ENCODE measurements around the gene STK25.

Gene STK25

DNA sequence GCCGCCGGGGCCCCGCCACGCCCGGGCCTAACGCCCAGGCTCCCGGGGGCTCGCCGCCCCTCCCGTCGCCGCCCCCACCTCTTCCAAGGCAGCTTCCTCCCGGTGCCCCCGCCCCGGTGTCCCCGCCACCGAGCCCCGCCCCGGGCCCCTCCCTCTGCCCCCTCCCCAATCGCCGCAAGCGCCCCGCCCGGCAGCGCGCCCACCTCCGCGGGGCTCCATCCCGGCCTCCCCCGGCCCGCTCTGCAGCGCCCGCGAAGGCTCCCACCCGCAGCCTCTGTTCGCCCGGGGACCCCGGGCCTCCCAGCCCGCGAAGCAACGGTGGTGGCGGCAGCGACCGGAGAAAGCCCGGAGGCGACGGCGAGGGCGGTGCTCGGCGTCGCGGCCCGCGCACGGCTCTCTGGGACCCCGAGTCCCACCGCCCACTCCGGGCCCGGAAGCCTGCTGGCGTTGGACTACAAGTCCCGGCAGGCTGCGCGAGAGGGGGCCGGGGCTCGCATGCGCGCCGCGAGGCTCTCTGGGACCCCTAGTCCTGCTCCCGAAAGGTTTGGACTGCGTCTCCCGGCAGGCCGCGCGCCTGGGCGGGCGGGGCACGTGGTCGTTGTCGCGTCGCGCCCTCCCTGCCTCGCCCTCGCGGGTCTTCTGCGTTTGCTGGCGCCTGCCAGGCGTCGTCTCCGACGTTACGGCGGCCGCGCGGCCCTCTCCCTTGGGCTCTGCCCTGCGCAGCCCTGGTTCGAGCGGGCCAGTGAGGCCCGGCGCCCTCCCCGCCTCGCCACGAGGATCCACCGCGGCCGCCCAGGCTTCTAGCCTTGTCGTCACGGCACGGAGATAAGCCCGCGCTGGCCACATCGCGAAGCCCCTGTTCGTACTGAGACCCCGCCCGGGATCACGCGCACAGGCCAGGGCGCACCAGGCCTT is at the start of gene STK25:
Gene STK25 (minus strand): TSS at position 345 of the 915 bp plus-strand sequence. CDS start 549 bp downstream, outside the sequence.
- peak; percentile 98 to 99 for DNase-seq

DNA sequence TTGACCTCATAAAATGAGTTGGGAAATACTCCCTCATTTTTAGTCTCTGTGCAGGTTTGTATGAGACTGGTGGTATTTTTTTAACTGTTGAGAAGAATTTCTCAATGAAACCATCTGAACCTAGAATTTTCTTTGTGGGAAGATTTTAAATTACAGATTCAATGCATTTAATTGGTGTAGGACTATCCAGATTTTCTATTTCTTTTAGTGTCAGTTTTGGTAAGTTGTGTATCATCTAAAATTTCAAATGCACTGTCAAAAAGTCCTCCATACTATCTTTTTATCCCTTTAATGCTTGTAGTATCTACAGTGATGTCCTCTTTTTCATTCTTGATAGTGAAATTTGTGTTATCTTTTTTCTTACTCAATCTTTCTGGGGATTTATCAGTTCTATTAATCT is 48.4 kb upstream of the STK25 start:
- DNase-seq = no peak

DNA sequence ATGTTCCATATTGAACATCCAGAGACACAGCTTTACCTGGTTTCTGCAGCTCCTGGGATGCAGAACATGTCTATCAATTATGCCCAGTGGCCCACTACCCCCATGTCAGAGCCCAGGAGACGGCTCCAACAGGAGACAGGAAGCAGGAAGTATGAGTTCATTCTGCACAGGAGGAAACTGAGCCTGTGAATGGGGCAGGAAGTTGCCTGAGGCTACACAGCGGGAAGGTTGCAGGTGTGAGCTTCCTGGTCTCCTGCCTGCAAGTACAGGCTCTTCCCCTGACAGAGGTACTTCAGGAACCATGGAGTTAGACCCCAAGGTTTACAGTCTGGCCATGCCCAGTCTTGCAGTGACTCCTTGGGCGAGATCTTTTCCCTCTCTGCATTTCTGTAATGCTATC is 47.3 kb upstream of the STK25 start:
- peak in 1 of 2 experiments; percentile 69 for DNase-seq

DNA sequence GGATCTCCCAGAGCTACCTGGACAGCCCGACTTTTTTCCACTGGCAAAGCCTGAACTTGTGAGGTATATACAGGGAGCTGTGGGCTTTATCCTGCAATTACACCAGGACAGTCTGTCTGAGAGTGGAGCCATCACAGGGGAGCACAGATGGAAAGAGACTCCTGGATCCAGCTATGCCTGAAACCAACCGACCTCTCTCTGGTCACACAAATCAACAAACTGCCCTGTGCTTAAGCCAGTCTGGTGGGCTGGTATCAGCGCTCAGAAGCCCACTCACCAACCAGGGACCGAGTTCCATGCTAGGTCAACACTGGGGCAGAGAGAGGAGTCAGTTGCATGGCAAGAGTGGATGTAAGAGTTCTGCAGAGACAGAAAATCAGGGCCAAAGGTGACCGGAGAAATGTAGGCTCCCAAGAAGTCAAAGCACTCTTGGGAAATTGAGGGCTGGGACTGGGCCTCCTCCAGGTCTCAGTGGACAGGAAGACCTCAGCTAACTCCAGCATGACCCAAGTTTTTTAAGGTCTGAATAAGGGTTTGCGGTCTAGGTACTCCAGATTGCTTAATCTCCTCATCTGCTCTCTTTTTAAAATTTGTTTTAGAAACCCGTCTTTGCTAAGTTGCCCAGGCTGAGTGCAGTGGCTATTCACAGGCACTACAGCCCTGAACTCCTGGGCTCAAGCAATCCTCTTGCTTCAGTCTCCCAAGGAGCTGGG is 46.4 kb upstream of the STK25 start:
- no peak for DNase-seq

DNA sequence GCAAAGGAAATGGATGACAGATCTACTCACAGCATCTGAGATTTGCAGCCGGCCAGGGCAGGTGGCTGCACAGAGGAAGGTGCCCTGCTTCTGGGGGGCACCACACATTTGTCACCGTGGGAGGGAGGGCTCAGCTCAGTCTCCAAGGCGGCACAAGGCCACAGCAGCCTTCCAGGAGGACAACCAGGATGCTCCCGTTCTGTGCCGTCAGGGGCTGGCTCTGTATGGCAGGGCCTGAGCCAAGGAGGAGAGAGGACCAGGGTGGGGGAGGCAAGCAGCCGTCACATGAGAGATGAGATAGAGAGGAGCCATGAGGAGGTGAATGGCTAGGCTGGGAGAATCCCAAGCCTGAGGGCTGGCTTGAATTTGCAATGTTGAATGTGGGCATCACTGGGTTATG is 45.6 kb upstream of the STK25 start:
- no peak for DNase-seq

DNA sequence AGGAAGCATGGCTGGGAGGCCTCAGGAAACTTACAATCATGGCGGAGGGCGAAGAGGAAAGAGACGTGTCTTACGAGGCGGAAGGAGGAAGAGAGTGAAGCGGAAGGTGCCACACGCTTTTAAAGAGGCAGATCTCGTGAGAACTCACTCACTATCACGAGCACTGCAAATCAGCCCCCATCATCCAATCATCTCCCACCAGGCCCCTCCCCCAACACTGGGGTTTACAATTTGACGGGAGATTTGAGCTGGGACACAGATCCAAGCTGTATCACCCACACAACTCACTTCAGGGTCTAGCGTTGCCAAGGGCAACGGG is 45.1 kb upstream of the STK25 start:
- no peak for DNase-seq

DNA sequence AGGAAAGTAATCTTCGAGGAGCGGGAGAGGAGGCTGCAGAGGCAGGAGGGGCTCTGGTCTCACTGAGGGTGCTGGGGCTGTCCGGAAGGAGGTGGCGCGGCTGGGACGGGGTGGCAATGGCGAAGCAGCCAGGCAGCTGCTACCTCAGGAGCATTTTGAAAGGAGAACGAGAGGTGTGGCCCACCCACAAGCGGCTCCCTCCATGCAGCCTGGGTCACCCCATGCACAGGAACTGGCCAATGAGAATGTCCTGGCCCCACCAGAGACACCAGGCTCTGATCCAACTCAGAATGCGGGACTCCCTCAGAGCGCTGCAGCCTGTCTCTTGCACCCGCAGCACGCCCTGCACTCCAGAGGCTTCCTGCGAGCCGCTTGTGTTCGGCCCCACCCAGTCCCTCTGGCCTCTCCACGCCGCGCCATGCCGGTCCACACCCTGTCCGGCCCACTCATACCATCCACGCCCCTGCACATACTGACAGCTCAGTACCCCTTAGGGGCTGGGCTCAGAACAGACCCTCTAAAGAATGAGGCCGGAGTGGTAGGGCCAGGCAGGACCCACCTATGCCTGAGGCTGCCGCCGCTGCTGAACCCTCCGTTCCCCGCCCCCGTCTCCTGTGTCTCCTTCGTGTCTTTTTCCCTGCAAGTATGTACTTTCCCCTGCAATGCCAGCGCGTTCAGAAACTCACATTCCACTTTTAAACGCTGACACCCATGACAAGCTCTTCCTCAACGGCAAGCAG is 43.8 kb upstream of the STK25 start:
- no peak for DNase-seq

DNA sequence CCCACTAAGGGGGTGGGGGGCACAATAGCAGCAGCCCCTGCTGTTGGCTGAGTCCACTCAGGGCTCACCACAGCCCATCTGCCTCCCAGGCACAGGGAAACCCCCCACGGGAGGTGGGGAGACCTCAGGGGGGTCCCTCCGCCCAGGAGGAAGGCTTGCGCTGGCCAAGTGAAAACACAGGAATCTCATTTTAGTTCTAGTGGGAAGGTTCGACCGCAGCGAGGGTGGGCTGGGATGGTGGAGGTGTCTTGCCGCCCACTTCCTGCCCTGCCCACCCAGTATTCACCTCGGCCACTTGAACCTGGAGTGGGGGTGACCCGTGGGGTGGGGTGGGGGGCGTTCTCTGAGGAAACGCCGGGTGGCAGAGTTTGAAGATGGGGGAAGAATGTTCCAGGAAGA is 43.2 kb upstream of the STK25 start:
- DNase-seq = no peak

DNA sequence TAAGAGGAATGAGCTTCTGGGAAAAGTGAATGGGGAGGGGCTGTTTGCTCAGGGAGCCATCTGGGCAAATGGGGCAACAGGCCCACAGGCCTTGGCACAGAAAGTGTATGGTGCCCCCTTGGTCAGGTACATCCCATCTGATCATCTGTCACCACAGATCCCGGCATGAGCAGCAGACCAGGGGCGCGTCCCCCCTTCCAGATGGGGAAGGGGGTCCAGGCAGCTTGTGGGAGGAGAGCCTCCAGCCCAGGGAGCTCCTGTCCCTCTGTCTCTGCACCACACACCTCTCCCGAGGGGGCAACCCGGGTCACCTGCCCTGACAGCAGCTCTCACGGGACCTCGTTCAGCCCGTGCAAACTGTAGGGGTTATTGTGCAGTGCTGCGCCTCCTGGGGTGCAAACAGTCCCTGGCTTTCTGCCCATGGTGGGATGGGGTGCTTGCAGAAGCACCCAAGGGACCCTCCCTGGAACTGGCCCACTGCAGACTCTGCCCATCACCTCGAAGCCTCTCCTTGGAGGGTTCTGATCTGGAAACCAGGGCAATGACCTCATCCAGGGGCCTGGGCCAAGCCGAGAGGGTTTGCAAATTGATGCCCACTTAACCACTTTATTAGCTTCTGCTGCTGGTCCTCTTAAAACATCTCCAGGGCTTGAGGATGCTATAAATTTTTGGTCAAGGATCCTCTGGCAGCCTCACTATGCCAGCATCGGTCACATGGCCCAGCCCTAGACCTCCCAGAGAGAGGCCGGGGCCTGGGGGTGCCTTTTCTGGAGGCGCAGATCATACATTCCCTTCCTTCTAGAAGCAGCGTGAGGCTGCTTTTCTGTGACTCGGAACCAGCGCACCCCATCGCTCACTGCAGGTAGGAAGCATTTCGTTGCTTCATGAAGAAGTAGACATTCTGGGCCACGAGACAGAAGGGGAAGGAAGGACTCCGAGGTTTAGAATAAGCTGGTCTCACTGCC is 42.5 kb upstream of the STK25 start:
- DNase-seq = no peak

DNA sequence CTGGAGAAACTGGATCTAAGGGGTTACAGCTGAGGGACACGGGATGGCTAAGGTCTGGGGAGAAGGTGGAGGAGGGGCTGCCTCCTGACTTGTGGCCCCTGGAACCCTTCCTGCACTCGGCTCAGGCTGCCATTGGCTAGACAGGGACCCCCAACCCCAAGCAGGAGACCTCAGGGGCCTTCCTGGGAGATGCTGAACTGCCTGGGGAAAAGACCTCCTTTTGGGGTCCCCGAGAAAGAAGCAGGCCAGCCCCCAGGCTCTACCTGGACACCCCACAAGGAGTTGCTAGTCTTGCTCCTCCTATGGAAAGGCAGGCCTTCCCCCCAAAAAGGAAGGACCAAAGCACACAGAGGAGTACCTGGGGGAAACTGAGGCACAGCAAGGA is 40.1 kb upstream of the STK25 start:
- no peak for DNase-seq

DNA sequence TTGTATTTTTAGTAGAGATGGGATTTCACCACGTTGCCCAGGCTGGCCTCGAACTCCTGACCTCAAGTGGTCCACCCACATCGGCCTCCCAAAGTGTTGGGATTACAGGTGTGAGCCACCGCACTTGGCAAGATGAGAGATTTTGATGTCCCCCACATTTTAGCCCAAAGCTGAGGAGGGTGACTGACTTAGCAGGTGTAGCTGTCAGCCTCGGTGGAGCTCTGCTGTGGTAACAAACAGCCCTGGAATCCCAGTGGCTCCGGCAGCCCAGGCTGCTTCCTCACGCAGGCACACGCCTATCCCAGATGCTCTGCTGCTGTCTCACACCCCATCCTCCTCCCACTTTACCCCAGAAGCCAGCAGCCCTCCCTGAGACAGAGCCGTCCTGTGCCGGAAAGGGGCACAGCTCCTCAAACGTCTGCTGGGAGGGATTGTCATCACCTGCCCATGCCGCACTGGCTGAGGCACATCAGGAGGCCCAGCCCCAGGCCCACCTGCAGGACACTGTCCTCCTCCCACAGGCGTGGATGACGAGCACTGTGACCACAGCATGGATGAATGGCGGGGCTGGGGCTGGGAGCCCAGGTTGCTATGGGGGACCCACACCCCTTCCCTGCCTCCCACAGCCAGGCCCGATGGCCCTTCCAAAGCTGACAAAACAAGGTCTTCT is 39.5 kb upstream of the STK25 start:
- DNase-seq = no peak

DNA sequence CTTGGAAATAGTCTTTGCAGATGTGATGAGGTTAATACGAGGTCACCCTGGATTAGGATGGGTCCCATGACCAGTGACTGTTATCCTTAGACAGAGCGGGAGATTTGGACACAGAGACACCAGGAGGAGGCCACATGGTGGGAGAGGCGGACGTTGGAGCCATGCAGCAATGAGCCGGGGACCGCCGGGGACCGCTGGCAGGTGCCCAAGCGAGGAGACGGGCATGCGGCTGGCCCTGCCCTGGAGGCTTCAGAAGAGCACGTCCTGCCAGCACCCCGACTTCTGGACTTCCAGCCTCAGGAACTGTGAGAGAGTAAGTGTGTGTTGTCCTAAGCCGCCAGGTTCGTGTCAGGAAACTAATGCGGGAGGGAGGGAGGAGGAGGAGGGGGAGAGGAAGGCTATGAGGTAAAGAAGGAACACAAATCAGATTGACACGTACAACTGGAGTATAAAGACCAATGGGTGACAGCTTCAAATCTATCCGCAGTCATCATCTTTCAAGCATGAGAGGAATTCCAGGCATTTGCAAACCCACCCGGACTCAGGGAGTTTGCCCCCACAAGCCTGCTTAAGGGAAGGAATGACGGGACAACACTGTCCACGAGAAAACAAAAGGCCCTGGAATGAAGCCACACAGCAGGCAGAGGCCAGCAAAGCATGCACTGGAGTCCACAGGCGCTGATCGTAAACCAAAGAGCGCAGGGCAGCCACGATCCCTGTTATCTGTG is 38.6 kb upstream of the STK25 start:
- DNase-seq = no peak

DNA sequence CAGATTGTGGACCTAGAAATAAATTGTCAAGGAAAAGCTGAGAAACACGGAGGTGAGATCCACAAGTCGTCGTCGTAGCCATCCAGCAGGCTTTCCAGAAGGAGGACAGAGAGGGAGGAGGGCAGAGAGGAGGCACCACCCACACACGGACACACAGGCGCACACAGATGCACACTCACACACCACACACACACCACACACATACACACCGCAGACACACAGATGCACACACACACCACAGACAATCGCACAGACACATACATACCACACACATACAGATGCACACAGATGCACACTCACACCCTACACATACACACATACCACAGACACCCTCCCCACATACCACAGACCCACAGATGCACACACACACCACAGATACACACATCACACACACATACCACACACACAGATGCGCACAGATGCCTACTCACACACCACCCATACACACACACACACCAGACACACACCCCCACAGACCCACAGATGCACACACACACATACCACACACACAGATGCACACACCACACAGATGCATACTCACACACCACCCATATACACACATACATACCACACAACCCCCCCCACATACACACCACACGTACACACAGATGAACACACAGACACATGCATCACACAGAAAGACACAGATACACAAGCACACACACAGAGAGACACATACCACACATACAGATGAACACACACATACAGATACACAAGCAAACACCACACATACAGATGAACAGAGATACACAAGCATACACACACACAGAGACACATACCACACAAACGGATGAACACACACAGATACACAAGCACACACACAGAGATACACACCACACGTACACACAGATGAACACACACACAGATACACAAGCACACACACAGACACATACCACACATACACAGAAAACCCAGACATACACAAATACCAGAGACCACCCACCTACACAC is 37.4 kb upstream of the STK25 start:
- no peak for DNase-seq

DNA sequence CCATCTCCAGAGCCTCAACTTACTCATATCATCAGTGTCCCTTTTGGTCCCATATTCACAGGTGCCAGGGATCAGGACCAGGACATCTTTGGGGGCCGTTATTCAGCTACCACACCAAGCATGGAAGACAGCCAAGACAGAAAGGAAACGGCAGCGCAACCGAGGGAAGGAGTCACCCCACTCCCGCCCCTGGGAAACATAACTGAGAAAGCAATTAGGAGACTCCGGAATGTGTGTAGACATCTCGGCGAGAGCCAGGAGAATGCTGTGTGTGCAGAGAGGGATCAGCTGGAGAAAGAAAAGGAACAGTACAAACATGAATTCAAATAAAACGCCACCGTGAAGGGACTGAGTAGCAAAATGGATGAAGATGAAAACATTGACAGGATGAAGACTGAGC is 36.7 kb upstream of the STK25 start:
- no peak for DNase-seq

DNA sequence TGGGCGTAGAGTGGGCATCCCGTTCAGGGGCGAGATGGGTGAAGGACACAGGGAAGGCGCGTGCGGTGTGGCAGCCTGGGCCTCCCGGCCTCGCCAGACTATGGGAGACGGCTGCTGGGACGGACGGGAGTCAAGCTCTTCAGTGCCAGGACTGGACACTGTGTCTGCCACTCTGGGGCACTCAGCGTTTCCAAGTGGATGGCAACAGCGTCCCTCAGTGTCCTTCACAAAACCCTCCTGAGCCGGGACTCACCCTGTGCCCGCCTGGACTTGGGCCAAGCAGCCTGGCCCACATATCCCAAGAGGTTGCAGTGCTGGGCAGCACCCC is 33.9 kb upstream of the STK25 start:
- no peak for DNase-seq

DNA sequence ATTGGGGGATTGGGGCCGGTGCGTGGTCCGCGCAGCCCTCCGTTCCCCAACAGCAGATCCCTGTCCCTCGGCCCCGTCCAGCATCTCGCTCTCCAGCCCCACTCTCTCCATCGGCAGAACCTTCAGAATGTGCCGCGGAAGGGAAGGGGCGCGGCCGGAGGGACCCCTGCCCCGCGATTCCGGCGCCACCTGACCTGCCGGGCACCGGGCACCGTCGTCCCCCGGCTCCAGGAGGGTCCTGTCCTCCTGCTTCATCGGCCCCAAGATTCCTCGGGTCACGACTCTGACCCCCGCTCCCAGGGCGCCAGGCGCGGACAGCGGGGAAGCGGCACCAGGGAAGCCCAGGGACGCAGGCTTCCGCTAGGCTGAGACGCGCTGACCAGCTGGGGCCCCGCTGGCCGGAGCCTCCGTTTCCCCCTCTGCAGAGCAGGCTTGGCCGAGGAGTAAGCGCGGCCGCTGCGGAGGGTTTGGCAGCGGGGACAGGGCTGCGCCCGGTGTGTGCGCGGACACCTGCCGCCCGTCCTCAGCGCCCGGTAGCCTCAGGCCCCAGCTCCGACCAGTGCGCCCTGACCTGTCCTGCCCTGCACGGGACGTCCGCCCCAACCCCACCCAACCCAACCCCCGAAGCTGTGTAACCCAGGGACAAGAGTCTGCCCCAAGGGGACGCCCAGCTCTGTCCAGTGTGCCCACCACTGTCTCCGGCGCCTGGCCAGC is 33.3 kb upstream of the STK25 start:
- DNase-seq = no peak

DNA sequence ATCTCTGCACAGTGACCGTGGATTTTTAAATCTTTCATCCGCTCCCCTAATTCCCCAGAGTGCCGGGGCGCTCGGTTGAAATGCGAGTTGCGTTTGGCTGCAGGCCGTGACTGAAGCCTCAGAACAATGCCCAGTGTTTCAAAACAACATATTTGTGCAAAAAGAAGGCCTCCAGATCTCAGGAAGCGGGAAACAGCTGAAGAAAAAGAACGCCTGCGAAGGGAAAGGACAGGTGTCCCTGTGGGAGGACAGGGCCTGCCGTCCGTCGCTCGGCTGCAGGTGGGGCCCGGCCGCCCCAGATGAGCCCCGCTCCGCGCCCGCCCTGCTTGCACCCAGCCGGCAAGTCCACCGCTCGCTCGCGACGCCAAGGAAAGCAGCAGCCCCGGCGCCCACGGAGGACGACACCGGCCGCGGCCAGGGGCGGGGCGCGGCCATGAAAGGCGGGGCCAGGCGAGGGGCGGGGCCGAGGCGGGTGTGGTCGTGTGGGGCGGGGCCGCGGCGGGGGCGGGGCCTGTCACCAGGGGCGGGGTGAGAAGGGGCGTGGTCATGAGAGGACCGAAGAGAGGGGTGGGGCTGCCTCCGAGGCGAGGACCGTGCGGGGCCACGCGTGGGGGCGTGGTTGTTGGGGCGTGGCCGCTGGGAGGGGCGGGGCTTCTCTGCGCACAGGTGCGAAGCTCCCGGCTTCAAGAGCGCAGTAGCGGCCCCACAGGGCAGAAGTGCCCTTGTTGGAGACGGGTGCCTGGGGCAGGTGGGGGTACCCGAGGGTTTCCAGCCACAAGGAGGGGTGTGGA is 32.6 kb upstream of the STK25 start:
- no peak for DNase-seq

DNA sequence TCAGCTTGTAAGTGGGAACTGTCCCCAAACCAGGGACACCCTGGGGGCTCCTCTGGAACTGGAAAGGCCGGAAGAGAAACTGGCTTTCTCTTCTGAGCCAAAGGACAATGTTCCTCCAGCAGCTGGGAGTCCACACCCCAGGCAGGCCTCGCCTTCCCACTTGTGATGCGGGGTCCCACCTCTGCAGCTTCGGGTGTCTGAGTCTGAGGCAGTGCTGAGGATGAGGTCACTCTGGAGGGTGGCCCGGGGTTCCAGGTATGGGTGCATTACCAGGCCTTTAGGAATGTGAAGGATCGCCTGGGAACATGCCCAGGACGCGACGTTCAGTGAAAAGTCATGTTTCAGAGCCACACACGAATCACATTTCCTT is 32.0 kb upstream of the STK25 start:
- no peak for DNase-seq

Measured in NCI-H2081 (cell line).